Measurements from ENCODE around the gene SERPING1. TPM values are rescaled to one million over a fixed set of nuclear protein-coding genes. Genes with fewer than 3 reads are reported as not detected.

The SERPING1 gene
- total and polyA plus RNA-seq, 2 donors = 9.8 to 164 TPM

- Histone ChIP-seq H3K27me3 (ENCODE audit: control insufficient read depth in 2 of 2, insufficient read depth in 1 of 2, low read length in 1 of 2) (no peaks in the 10 kb centered on the region), H3K4me3 (ENCODE audit: low read length in 2 of 2) (no peak overlapping the region), H3K27ac (ENCODE audit: low read depth in 1 of 2, low read length in 1 of 2) (no peak overlapping the region), H3K9me3 (ENCODE audit: control insufficient read depth in 2 of 2, insufficient read depth in 1 of 2, low read length in 1 of 2) (peaks cover 0 to 6% of the 10 kb centered on the region in 2 donors), H3K36me3 (ENCODE audit: control insufficient read depth in 2 of 2, insufficient read depth in 2 of 2, low read length in 1 of 2) (no peaks in the 10 kb centered on the region), H3K4me1 (ENCODE audit: control insufficient read depth in 2 of 2, insufficient read depth in 2 of 2, low read length in 2 of 2) (peaks cover 0 to 18% of the 10 kb centered on the region in 2 donors)
- WGBS = 50% methylated on average over 2 of the region's 2 CpGs
- DNase-seq (ENCODE audit: low read depth in 6 of 9, low spot score in 9 of 9) = no peak
Observed at GRCh38 chr11:57586711-57587245, 10.7 kb upstream of the SERPING1 start.

DNA sequence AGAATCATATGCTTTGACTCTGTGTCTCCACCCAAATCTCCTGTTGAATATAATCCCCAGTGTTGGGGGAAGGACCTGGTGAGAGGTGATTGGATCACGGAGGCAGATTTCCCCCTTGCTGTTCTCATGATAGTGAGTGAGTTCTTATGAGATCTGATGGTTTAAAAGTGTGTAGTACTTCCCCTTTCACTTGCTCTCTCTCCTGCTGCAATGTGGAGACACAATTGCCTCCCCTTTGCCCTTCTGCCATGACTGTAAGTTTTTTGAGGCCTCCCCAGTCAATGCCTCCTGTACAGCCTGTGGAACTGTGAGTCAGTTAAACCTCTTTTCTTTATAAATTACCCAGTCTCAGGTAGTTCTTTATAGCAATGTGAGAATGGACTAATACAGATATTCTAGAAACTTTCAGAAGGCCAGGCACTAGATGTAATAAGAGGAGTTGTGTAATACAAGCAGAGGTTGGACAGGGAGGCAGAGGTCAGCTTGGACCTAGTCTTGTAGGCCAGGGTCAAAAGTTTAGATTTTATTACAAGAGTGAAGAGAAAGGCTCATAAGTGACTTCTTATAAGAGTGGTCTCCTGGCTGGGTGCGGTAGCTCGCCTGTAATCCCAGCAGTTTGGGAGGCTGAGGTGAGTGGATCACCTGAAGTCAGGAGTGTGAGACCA, 9.3 kb upstream of the SERPING1 start:
- no peak for DNase-seq (ENCODE audit: low read depth in 6 of 9, low spot score in 9 of 9)
- no peaks in the 10 kb centered on the region for H3K36me3 ChIP-seq (ENCODE audit: control insufficient read depth in 2 of 2, insufficient read depth in 2 of 2, low read length in 1 of 2)
- H3K4me1 ChIP-seq (ENCODE audit: control insufficient read depth in 2 of 2, insufficient read depth in 2 of 2, low read length in 2 of 2) = peaks cover 0 to 18% of the 10 kb centered on the region in 2 donors
- 71% methylated on average over 3 of the region's 3 CpGs for WGBS
- H3K9me3 ChIP-seq (ENCODE audit: control insufficient read depth in 2 of 2, insufficient read depth in 1 of 2, low read length in 1 of 2) = peaks cover 0 to 6% of the 10 kb centered on the region in 2 donors
- no peak overlapping the region for H3K27ac ChIP-seq (ENCODE audit: low read depth in 1 of 2, low read length in 1 of 2)
- H3K4me3 ChIP-seq (ENCODE audit: low read length in 2 of 2) = no peak overlapping the region
- no peaks in the 10 kb centered on the region for H3K27me3 ChIP-seq (ENCODE audit: control insufficient read depth in 2 of 2, insufficient read depth in 1 of 2, low read length in 1 of 2)

- Histone ChIP-seq H3K4me1 (ENCODE audit: control insufficient read depth in 2 of 2, insufficient read depth in 2 of 2, low read length in 2 of 2) (peaks cover 0 to 9% of the 10 kb centered on the region in 2 donors), H3K27me3 (ENCODE audit: control insufficient read depth in 2 of 2, insufficient read depth in 1 of 2, low read length in 1 of 2) (peaks cover 0 to 8% of the 10 kb centered on the region in 2 donors), H3K9me3 (ENCODE audit: control insufficient read depth in 2 of 2, insufficient read depth in 1 of 2, low read length in 1 of 2) (no peaks in the 10 kb centered on the region), H3K27ac (ENCODE audit: low read depth in 1 of 2, low read length in 1 of 2) (no peak overlapping the region), H3K4me3 (ENCODE audit: low read length in 2 of 2) (no peak overlapping the region), H3K36me3 (ENCODE audit: control insufficient read depth in 2 of 2, insufficient read depth in 2 of 2, low read length in 1 of 2) (no peaks in the 10 kb centered on the region)
- DNase-seq (ENCODE audit: low read depth in 6 of 9, low spot score in 9 of 9) = no peak
- 96% methylated on average over 5 of the region's 5 CpGs for whole genome bisulfite sequencing
Observed at GRCh38 chr11:57596266-57596885, 1.1 kb upstream of the SERPING1 start.

GRCh38 chr11:57597916-57598830, 688 bp downstream of the SERPING1 start:
- Histone ChIP-seq H3K27ac (ENCODE audit: low read depth in 1 of 2, low read length in 1 of 2) (peak overlapping the region; percentile 47 to 67), H3K36me3 (ENCODE audit: control insufficient read depth in 2 of 2, insufficient read depth in 2 of 2, low read length in 1 of 2) (no peaks in the 10 kb centered on the region), H3K4me3 (ENCODE audit: low read length in 2 of 2) (peak overlapping the region; percentile 22 to 40), H3K4me1 (ENCODE audit: control insufficient read depth in 2 of 2, insufficient read depth in 2 of 2, low read length in 2 of 2) (peaks cover 0 to 9% of the 10 kb centered on the region in 2 donors), H3K27me3 (ENCODE audit: control insufficient read depth in 2 of 2, insufficient read depth in 1 of 2, low read length in 1 of 2) (peaks cover 0 to 8% of the 10 kb centered on the region in 2 donors), H3K9me3 (ENCODE audit: control insufficient read depth in 2 of 2, insufficient read depth in 1 of 2, low read length in 1 of 2) (no peaks in the 10 kb centered on the region)
- DNase-seq (ENCODE audit: low read depth in 6 of 9, low spot score in 9 of 9) = no peak
- 10% methylated on average over 33 of the region's 33 CpGs for WGBS

DNA sequence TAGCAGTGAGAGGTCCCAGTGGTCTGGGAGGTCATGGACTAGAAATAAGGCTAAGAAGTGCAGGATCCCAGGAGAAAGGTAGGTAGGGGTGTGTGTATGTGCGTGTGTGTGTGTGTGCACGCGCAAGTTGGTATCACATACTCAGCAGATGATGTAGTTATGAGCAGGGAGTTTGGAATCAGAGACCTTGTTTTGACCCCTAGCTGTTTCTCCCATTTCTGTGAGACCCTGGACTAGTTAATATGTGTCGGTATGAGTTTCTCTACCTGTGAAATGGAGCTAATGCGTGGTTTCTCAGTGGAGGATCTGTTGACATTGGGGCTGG, 1.3 kb downstream of the SERPING1 start:
- Histone ChIP-seq H3K27me3 (ENCODE audit: control insufficient read depth in 2 of 2, insufficient read depth in 1 of 2, low read length in 1 of 2) (peaks cover 0 to 8% of the 10 kb centered on the region in 2 donors), H3K27ac (ENCODE audit: low read depth in 1 of 2, low read length in 1 of 2) (no peak overlapping the region), H3K9me3 (ENCODE audit: control insufficient read depth in 2 of 2, insufficient read depth in 1 of 2, low read length in 1 of 2) (no peaks in the 10 kb centered on the region), H3K4me3 (ENCODE audit: low read length in 2 of 2) (no peak overlapping the region), H3K4me1 (ENCODE audit: control insufficient read depth in 2 of 2, insufficient read depth in 2 of 2, low read length in 2 of 2) (peaks cover 0 to 10% of the 10 kb centered on the region in 2 donors), H3K36me3 (ENCODE audit: control insufficient read depth in 2 of 2, insufficient read depth in 2 of 2, low read length in 1 of 2) (no peaks in the 10 kb centered on the region)
- DNase-seq (ENCODE audit: low read depth in 6 of 9, low spot score in 9 of 9) = no peak
- WGBS = 82% methylated on average over 5 of the region's 5 CpGs

DNA sequence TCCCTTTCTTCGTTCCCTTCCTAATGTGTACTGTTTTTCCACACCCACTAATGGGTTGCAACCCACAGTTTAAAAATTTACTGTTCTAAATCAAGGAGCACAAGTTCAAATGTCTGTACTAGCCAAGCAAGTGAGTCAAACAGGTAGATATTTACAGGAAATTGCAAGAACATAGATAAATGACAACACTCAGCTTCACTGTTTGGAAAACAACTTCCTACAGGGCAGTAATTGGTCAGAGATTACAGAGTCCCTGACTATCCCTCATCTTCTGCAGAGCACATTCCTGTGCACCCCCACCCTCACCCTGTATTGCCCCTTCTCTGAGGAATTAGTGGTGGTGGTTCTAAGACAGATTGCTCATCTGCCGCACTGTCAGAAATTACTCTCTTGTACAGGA, 1.9 kb downstream of the SERPING1 start:
- peaks cover 0 to 8% of the 10 kb centered on the region in 2 donors for H3K27me3 ChIP-seq (ENCODE audit: control insufficient read depth in 2 of 2, insufficient read depth in 1 of 2, low read length in 1 of 2)
- H3K4me1 ChIP-seq (ENCODE audit: control insufficient read depth in 2 of 2, insufficient read depth in 2 of 2, low read length in 2 of 2) = peaks cover 2 to 16% of the 10 kb centered on the region in 2 donors
- H3K27ac ChIP-seq (ENCODE audit: low read depth in 1 of 2, low read length in 1 of 2) = no peak overlapping the region
- H3K4me3 ChIP-seq (ENCODE audit: low read length in 2 of 2) = no peak overlapping the region
- DNase-seq (ENCODE audit: low read depth in 6 of 9, low spot score in 9 of 9) = no peak
- H3K36me3 ChIP-seq (ENCODE audit: control insufficient read depth in 2 of 2, insufficient read depth in 2 of 2, low read length in 1 of 2) = no peaks in the 10 kb centered on the region
- no peaks in the 10 kb centered on the region for H3K9me3 ChIP-seq (ENCODE audit: control insufficient read depth in 2 of 2, insufficient read depth in 1 of 2, low read length in 1 of 2)
- WGBS = 68% methylated on average over 2 of the region's 2 CpGs

GRCh38 chr11:57601297-57601696, 3.8 kb downstream of the SERPING1 start:
- WGBS = 95% methylated on average over 3 of the region's 3 CpGs
- H3K27me3 ChIP-seq (ENCODE audit: control insufficient read depth in 2 of 2, insufficient read depth in 1 of 2, low read length in 1 of 2) = peaks cover 0 to 8% of the 10 kb centered on the region in 2 donors
- H3K9me3 ChIP-seq (ENCODE audit: control insufficient read depth in 2 of 2, insufficient read depth in 1 of 2, low read length in 1 of 2) = no peaks in the 10 kb centered on the region
- no peak for DNase-seq (ENCODE audit: low read depth in 6 of 9, low spot score in 9 of 9)
- peaks cover 5 to 20% of the 10 kb centered on the region in 2 donors for H3K4me1 ChIP-seq (ENCODE audit: control insufficient read depth in 2 of 2, insufficient read depth in 2 of 2, low read length in 2 of 2)
- H3K4me3 ChIP-seq (ENCODE audit: low read length in 2 of 2) = no peak overlapping the region
- H3K27ac ChIP-seq (ENCODE audit: low read depth in 1 of 2, low read length in 1 of 2) = no peak overlapping the region
- H3K36me3 ChIP-seq (ENCODE audit: control insufficient read depth in 2 of 2, insufficient read depth in 2 of 2, low read length in 1 of 2) = no peaks in the 10 kb centered on the region

- H3K4me3 ChIP-seq (ENCODE audit: low read length in 2 of 2) = no peak overlapping the region
- H3K36me3 ChIP-seq (ENCODE audit: control insufficient read depth in 2 of 2, insufficient read depth in 2 of 2, low read length in 1 of 2) = no peaks in the 10 kb centered on the region
- 56% methylated on average over 8 of the region's 8 CpGs for WGBS
- peak in 5 of 9 donors; percentile 14 to 63 (median 27) for DNase-seq (ENCODE audit: low read depth in 6 of 9, low spot score in 9 of 9)
- no peaks in the 10 kb centered on the region for H3K27me3 ChIP-seq (ENCODE audit: control insufficient read depth in 2 of 2, insufficient read depth in 1 of 2, low read length in 1 of 2)
- no peaks in the 10 kb centered on the region for H3K9me3 ChIP-seq (ENCODE audit: control insufficient read depth in 2 of 2, insufficient read depth in 1 of 2, low read length in 1 of 2)
- H3K27ac ChIP-seq (ENCODE audit: low read depth in 1 of 2, low read length in 1 of 2) = peak overlapping the region in 1 of 2 donors; percentile 0
- peaks cover 5 to 11% of the 10 kb centered on the region in 2 donors for H3K4me1 ChIP-seq (ENCODE audit: control insufficient read depth in 2 of 2, insufficient read depth in 2 of 2, low read length in 2 of 2)
Observed at GRCh38 chr11:57604296-57605027, 7.0 kb downstream of the SERPING1 start.

Measured in thymus (tissue), 11 donors.